BE2C (cell line): Measurements from ENCODE around the gene ITGB3.

Experiments
- DNase-seq: peaks from one replicate; pipeline ENCODE4 v3.0.0-alpha.2; 2020
- H3K27me3 ChIP-seq: fragments of 250-450 bp; sonication (Bioruptor Pico); 2 replicates; pipeline ENCODE4 v1.5.1; 2020; ENCODE audit warnings: mild to moderate bottlenecking
- H3K36me3 ChIP-seq: fragments of 250-450 bp; sonication (Bioruptor Pico); 2 replicates; pipeline ENCODE4 v1.5.1; 2020; ENCODE audit warnings: mild to moderate bottlenecking
- H3K4me1 ChIP-seq: fragments of 250-450 bp; sonication (Bioruptor Pico); 2 replicates; pipeline ENCODE4 v1.5.1; 2020
- H3K4me3 ChIP-seq: 2 replicates; pipeline ENCODE4 v1.5.1; 2011; ENCODE audit warnings: low read depth, low read length
- H3K9me3 ChIP-seq: fragments of 250-450 bp; sonication (Bioruptor Pico); 2 replicates; pipeline ENCODE4 v1.5.1; 2020
- TF ChIP-seq, protein P1 (sequence below): IDR thresholded peaks from 2 replicates; pipeline ENCODE4 v1.5.1; 2012; ENCODE audit warnings: mild to moderate bottlenecking, low read depth, low read length

The ITGB3 gene

GRCh38 chr17:47231866-47232265 lies 21.8 kb upstream of the ITGB3 start:
- Histone ChIP-seq H3K27me3 (no peaks in the 10 kb centered on the region), H3K9me3 (no peaks in the 10 kb centered on the region), H3K4me1 (peaks cover 4% of the 10 kb centered on the region), H3K4me3 (no peak overlapping the region), H3K36me3 (no peaks in the 10 kb centered on the region)
- no peak for DNase-seq
- TF ChIP-seq, protein P1, sequence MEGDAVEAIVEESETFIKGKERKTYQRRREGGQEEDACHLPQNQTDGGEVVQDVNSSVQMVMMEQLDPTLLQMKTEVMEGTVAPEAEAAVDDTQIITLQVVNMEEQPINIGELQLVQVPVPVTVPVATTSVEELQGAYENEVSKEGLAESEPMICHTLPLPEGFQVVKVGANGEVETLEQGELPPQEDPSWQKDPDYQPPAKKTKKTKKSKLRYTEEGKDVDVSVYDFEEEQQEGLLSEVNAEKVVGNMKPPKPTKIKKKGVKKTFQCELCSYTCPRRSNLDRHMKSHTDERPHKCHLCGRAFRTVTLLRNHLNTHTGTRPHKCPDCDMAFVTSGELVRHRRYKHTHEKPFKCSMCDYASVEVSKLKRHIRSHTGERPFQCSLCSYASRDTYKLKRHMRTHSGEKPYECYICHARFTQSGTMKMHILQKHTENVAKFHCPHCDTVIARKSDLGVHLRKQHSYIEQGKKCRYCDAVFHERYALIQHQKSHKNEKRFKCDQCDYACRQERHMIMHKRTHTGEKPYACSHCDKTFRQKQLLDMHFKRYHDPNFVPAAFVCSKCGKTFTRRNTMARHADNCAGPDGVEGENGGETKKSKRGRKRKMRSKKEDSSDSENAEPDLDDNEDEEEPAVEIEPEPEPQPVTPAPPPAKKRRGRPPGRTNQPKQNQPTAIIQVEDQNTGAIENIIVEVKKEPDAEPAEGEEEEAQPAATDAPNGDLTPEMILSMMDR: no peak

GRCh38 chr17:47232465-47232864 lies 21.2 kb upstream of the ITGB3 start:
- peaks cover 4% of the 10 kb centered on the region for H3K4me1 ChIP-seq
- H3K27me3 ChIP-seq: no peaks in the 10 kb centered on the region
- TF ChIP-seq, protein P1: no peak
- H3K36me3 ChIP-seq: no peaks in the 10 kb centered on the region
- no peak overlapping the region for H3K4me3 ChIP-seq
- H3K9me3 ChIP-seq: no peaks in the 10 kb centered on the region
- no peak for DNase-seq

DNA sequence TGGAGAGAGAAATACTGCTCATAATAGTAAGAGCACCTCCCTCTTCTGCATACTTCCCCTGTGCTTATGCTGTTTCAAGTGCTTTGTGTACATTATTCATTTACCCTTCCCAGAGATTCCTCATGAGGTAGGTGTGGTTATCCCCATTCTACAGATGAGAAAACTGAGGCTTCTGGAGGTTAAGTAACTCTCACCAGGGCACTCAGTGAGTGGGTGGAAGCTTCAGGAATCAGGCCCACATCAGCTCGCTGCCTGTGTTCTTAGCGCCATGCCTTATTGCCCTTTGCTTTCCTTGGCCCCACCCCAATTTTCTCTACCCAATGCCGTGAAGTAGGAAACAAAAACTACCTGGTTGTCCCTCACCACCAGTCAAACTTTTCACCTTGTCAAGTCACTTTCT lies 18.1 kb upstream of the ITGB3 start:
- H3K4me3 ChIP-seq: no peak overlapping the region
- H3K36me3 ChIP-seq: no peaks in the 10 kb centered on the region
- H3K27me3 ChIP-seq: no peaks in the 10 kb centered on the region
- TF ChIP-seq, protein P1: no peak
- peaks cover 12% of the 10 kb centered on the region for H3K4me1 ChIP-seq
- no peaks in the 10 kb centered on the region for H3K9me3 ChIP-seq
- no peak for DNase-seq

- Histone ChIP-seq H3K36me3 (no peaks in the 10 kb centered on the region), H3K9me3 (no peaks in the 10 kb centered on the region), H3K4me3 (no peak overlapping the region), H3K27me3 (no peaks in the 10 kb centered on the region), H3K4me1 (peaks cover 15% of the 10 kb centered on the region)
- DNase-seq: no peak
- TF ChIP-seq, protein P1: no peak
These were observed 17.7 kb upstream of the ITGB3 start for GRCh38 chr17:47235923-47236322.

DNA sequence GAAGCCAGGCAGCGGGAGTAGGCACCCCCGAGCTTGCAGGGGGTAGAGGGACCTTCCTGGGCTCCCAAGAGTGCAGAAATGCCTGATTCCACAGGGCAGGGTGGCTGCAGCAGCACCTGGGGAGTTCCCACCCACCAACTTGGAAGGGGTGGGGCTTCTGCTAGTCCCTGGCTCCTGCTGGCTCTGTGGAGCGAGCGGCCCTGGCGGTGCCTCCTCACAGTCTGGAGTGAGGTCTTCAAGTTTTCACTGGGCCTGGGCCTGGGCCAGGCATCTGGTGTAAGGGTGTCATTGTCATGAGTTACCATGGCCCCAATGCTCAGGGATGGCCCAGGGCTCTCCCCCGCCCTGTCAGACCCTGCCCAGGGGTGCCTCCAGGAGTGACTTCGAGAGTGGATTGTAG lies 15.8 kb upstream of the ITGB3 start:
- Histone ChIP-seq H3K36me3 (no peaks in the 10 kb centered on the region), H3K27me3 (no peaks in the 10 kb centered on the region), H3K9me3 (no peaks in the 10 kb centered on the region), H3K4me1 (peaks cover 15% of the 10 kb centered on the region), H3K4me3 (no peak overlapping the region)
- DNase-seq: no peak
- TF ChIP-seq, protein P1: no peak

DNA sequence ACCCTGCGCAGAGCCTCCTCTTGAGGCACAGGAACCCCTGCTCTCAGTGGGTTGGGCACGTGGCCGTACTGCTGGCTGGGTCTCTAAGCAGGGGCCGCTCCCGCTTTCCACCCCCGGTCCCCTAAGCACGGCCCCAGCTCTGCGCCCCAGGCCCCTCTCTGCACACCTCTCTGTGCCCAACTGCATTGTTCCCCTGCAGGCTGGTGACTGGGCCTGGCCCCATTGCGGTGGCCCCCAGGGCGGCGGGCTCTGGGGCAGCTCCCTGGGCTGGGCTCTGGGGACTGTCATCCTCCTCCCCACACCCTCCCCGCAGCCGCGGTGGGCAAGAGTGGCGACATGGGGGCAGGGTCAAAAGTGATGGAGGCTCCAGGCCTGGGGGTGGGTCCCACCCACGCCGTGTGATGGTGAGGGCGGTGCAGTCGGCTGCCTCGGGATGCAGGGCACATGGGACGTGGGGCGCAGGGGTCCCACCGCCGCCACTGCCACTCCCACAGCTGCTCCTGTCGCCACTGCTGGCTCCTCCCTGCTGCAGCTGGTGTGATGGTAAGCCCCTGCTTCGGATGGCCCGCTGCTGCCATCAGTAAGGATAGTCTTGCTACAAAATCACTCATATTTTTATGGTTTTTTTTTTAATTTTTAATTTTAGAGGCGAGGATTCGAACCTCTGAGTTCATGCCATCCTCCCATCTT lies 15.2 kb upstream of the ITGB3 start:
- no peak overlapping the region for H3K4me3 ChIP-seq
- TF ChIP-seq, protein P1: no peak

More for the DNA sequence above, 15.2 kb upstream of the ITGB3 start:
- Histone ChIP-seq H3K27me3 (no peaks in the 10 kb centered on the region), H3K36me3 (no peaks in the 10 kb centered on the region), H3K9me3 (no peaks in the 10 kb centered on the region), H3K4me1 (peaks cover 15% of the 10 kb centered on the region)
- DNase-seq: no peak
